RWPE1 (cell line): Measurements from ENCODE around the gene FUZ.

ENCODE experiments used
- CTCF ChIA-PET: fragments of 350-600 bp; sonication (Branson Sonifier 250); formaldehyde crosslinking; extraction: SDS; loops from one replicate; lab custom pipeline; 2021; lab: Yijun Ruan, JAX
- POLR2A ChIA-PET: fragments of 400-600 bp; formaldehyde crosslinking; extraction: SDS; loops from one replicate; lab custom pipeline; 2020; ENCODE audit warnings: antibody characterized with exemption; ENCODE audit not compliant: low non-redundant PET; lab: Yijun Ruan, JAX
- DNase-seq: peaks from one replicate; pipeline ENCODE4 v3.0.0; 2012; ENCODE audit warnings: low spot score
- H3K27ac ChIP-seq: fragments of 450-650 bp; 2 replicates; pipeline ENCODE4 v1.5.1; 2017
- TF ChIP-seq, protein P1 (sequence below): fragments of 450-650 bp; conservative IDR thresholded peaks from 2 replicates; pipeline ENCODE4 v1.5.1; 2017; ENCODE audit warnings: low read depth, mild to moderate bottlenecking

Gene FUZ

GRCh38 chr19:49791776-49792445 lies 21.2 kb downstream of the FUZ start:
- H3K27ac ChIP-seq, result no peak overlapping the region
- ChIA-PET CTCF (no interaction called here), POLR2A (no interaction called here)
- TF ChIP-seq, protein P1, sequence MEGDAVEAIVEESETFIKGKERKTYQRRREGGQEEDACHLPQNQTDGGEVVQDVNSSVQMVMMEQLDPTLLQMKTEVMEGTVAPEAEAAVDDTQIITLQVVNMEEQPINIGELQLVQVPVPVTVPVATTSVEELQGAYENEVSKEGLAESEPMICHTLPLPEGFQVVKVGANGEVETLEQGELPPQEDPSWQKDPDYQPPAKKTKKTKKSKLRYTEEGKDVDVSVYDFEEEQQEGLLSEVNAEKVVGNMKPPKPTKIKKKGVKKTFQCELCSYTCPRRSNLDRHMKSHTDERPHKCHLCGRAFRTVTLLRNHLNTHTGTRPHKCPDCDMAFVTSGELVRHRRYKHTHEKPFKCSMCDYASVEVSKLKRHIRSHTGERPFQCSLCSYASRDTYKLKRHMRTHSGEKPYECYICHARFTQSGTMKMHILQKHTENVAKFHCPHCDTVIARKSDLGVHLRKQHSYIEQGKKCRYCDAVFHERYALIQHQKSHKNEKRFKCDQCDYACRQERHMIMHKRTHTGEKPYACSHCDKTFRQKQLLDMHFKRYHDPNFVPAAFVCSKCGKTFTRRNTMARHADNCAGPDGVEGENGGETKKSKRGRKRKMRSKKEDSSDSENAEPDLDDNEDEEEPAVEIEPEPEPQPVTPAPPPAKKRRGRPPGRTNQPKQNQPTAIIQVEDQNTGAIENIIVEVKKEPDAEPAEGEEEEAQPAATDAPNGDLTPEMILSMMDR, result no peak
- no peak for DNase-seq

- ChIA-PET CTCF (interaction anchor here (0.6 kb wide), 1 partner anchor 67 kb away, joined by 3 read pairs; no protein-coding TSS in a partner anchor), POLR2A (no interaction called here)
- DNase-seq, result no peak
- TF ChIP-seq, protein P1, result no peak
- peak overlapping the region; percentile 22; the same call in 1 of the 2 replicates for H3K27ac ChIP-seq
These were observed 22.2 kb downstream of the FUZ start for GRCh38 chr19:49790866-49791265.

GRCh38 chr19:49788857-49789256 lies 24.2 kb downstream of the FUZ start:
- ChIA-PET POLR2A (no interaction called here), CTCF (no interaction called here)
- peak overlapping the region; percentile 30 for H3K27ac ChIP-seq
- DNase-seq, result no peak
- TF ChIP-seq, protein P1, result no peak

DNA sequence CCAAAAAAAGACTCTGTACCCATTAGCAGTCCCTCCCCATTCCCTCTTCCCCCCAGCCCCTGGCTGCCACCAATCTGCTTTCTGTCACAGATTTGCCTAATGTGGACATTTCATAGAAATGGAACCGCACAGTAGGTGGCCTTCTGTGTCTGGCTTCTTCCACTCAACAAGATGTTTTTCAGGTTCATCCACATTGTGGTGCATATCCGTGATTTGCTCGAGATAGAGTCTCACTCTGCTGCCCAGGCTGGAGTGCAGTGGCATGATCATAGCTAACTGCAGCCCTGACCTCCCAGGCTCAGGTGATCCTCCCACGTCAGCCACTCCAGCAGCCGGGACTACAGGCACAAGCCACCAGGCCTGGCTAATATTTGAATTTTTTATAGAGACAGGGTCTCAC lies 25.3 kb downstream of the FUZ start:
- ChIA-PET POLR2A (no interaction called here), CTCF (no interaction called here)
- 0 out of 2 replicates have a peak overlapping the region, but pooled peaks have one; percentile 12 for H3K27ac ChIP-seq
- TF ChIP-seq, protein P1, result no peak
- DNase-seq, result no peak

- H3K27ac ChIP-seq, result peak overlapping the region; percentile 74
- DNase-seq, result peak; percentile 70
- POLR2A ChIA-PET, result no interaction called here
- CTCF ChIA-PET, result interaction anchor here (0.6 to 1.4 kb wide), 2 partner anchors 105 to 688 kb away, joined by 3 to 4 read pairs; no protein-coding TSS in a partner anchor
- TF ChIP-seq, protein P1, result no peak
These were observed 26.7 kb downstream of the FUZ start for GRCh38 chr19:49786376-49786820.

DNA sequence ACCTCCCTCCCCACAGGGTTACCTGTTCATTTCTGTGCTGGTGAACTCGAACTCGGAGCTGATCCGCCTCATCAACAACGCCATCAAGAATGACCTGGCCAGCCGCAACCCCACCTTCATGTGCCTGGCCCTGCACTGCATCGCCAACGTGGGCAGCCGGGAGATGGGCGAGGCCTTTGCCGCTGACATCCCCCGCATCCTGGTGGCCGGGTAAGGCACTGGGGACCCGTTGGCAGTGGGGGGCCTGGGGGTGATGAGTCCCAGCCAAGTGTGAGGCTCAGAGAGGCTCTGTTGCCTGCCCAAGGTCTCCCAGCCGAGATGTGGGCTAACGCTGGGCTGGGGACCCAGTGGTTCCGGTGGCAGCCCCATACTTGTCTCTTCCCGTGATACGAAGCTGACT lies 30.6 kb downstream of the FUZ start:
- POLR2A ChIA-PET, result no interaction called here
- TF ChIP-seq, protein P1, result no peak
- CTCF ChIA-PET, result no interaction called here
- no peak overlapping the region for H3K27ac ChIP-seq
- no peak for DNase-seq
